Measurements from ENCODE around the gene SLC35G4.
"Not testable (repeated sequence)": the region's sequence is repeated elsewhere in the genome, so short reads cannot be mapped to it uniquely, and the experiment has no call there.

The SLC35G4 gene

GRCh38 chr18:11614042-11614441 lies 4.6 kb downstream of the SLC35G4 start:
- not testable (repeated sequence) for DNase-seq

GRCh38 chr18:11614981-11615380 lies 5.6 kb downstream of the SLC35G4 start:
- not testable (repeated sequence) for DNase-seq

GRCh38 chr18:11647310-11647709 lies 37.9 kb downstream of the SLC35G4 start:
- not testable (repeated sequence) for DNase-seq

- DNase-seq: not testable (repeated sequence)
These were observed 38.4 kb downstream of the SLC35G4 start for GRCh38 chr18:11647804-11648203.

GRCh38 chr18:11649839-11650238 lies 40.4 kb downstream of the SLC35G4 start:
- DNase-seq: no peak

- no peak for DNase-seq
These were observed 42.5 kb downstream of the SLC35G4 start for GRCh38 chr18:11651899-11652298.

GRCh38 chr18:11653521-11653920 lies 44.1 kb downstream of the SLC35G4 start:
- DNase-seq: no peak

- DNase-seq: peak; percentile 77
These were observed 45.6 kb downstream of the SLC35G4 start for GRCh38 chr18:11654736-11655605.

- DNase-seq: no peak
These were observed 46.2 kb downstream of the SLC35G4 start for GRCh38 chr18:11655606-11655932.

- DNase-seq: no peak
These were observed 47.8 kb downstream of the SLC35G4 start for GRCh38 chr18:11657152-11657551.

GRCh38 chr18:11657554-11657953 lies 48.2 kb downstream of the SLC35G4 start:
- no peak for DNase-seq

GRCh38 chr18:11658019-11658418 lies 48.6 kb downstream of the SLC35G4 start:
- no peak for DNase-seq

- no peak for DNase-seq
These were observed 49.6 kb downstream of the SLC35G4 start for GRCh38 chr18:11658989-11659388.
